ENCODE data around the gene ASB13.

ASB13 gene

GRCh38 chr10:5692461-5693358, 26.3 kb upstream of the ASB13 start:
- Histone ChIP-seq H4K20me1 (ENCODE audit: insufficient read depth) (peaks cover 45% of the 10 kb centered on the region), H3K36me3 (ENCODE audit: insufficient read depth) (0 out of 2 replicates have a peak, but pooled peaks cover 3% of the 10 kb centered on the region), H2AFZ (ENCODE audit: low read depth) (no peak overlapping the region), H3K4me3 (IDR thresholded peaks at IDR 0.05; ENCODE audit: insufficient read depth, low read depth, low read length) (no peak overlapping the region), H3K27ac (no peak overlapping the region), H3K4me2 (no peak overlapping the region), H3K79me2 (ENCODE audit: insufficient read depth, low read depth) (peaks cover 99% of the 10 kb centered on the region), H3K27me3 (ENCODE audit: insufficient read depth, low read depth) (no peaks in the 10 kb centered on the region), H3K4me1 (ENCODE audit: low read depth, poor library complexity, severe bottlenecking) (peaks cover 31% of the 10 kb centered on the region), H3K9ac (no peak overlapping the region)
- TF ChIP-seq CTCF (conservative IDR thresholded peaks at IDR 0.05; ENCODE audit: low read depth, low read length), result no peak

GRCh38 chr10:5691786-5692185, 25.4 kb upstream of the ASB13 start:
- Histone ChIP-seq H3K27me3 (ENCODE audit: insufficient read depth, low read depth) (no peaks in the 10 kb centered on the region), H2AFZ (ENCODE audit: low read depth) (no peak overlapping the region), H3K4me1 (ENCODE audit: low read depth, poor library complexity, severe bottlenecking) (peaks cover 38% of the 10 kb centered on the region), H3K9ac (no peak overlapping the region), H4K20me1 (ENCODE audit: insufficient read depth) (peaks cover 41% of the 10 kb centered on the region), H3K36me3 (ENCODE audit: insufficient read depth) (0 out of 2 replicates have a peak, but pooled peaks cover 3% of the 10 kb centered on the region), H3K27ac (no peak overlapping the region), H3K79me2 (ENCODE audit: insufficient read depth, low read depth) (peaks cover 99% of the 10 kb centered on the region), H3K4me2 (no peak overlapping the region), H3K4me3 (IDR thresholded peaks at IDR 0.05; ENCODE audit: insufficient read depth, low read depth, low read length) (no peak overlapping the region)
- TF ChIP-seq CTCF (conservative IDR thresholded peaks at IDR 0.05; ENCODE audit: low read depth, low read length), result no peak

GRCh38 chr10:5688587-5688986, 22.2 kb upstream of the ASB13 start:
- TF ChIP-seq CTCF (conservative IDR thresholded peaks at IDR 0.05; ENCODE audit: low read depth, low read length), result no peak
- H3K36me3 ChIP-seq (ENCODE audit: insufficient read depth), result 0 out of 2 replicates have a peak, but pooled peaks cover 3% of the 10 kb centered on the region
- no peak overlapping the region for H3K27ac ChIP-seq
- peaks cover 37% of the 10 kb centered on the region for H4K20me1 ChIP-seq (ENCODE audit: insufficient read depth)
- no peak overlapping the region for H3K4me3 ChIP-seq (IDR thresholded peaks at IDR 0.05; ENCODE audit: insufficient read depth, low read depth, low read length)
- no peak overlapping the region for H2AFZ ChIP-seq (ENCODE audit: low read depth)
- H3K4me1 ChIP-seq (ENCODE audit: low read depth, poor library complexity, severe bottlenecking), result peaks cover 36% of the 10 kb centered on the region
- peaks cover 87% of the 10 kb centered on the region for H3K79me2 ChIP-seq (ENCODE audit: insufficient read depth, low read depth)
- H3K4me2 ChIP-seq, result no peak overlapping the region
- no peaks in the 10 kb centered on the region for H3K27me3 ChIP-seq (ENCODE audit: insufficient read depth, low read depth)
- no peak overlapping the region for H3K9ac ChIP-seq

GRCh38 chr10:5685764-5686240, 19.4 kb upstream of the ASB13 start:
- TF ChIP-seq CTCF (conservative IDR thresholded peaks at IDR 0.05; ENCODE audit: low read depth, low read length), result peak; percentile 21
- Histone ChIP-seq H2AFZ (ENCODE audit: low read depth) (peak overlapping the region; percentile 85; the same call in 1 of the 2 replicates), H3K9ac (peak overlapping the region; percentile 95; the same call in 1 of the 2 replicates), H3K27me3 (ENCODE audit: insufficient read depth, low read depth) (no peaks in the 10 kb centered on the region), H3K4me2 (peak overlapping the region; percentile 89), H3K4me3 (IDR thresholded peaks at IDR 0.05; ENCODE audit: insufficient read depth, low read depth, low read length) (no peak overlapping the region), H3K27ac (peak overlapping the region; percentile 92), H4K20me1 (ENCODE audit: insufficient read depth) (peaks cover 36% of the 10 kb centered on the region), H3K36me3 (ENCODE audit: insufficient read depth) (0 out of 2 replicates have a peak, but pooled peaks cover 3% of the 10 kb centered on the region), H3K79me2 (ENCODE audit: insufficient read depth, low read depth) (peaks cover 60% of the 10 kb centered on the region), H3K4me1 (ENCODE audit: low read depth, poor library complexity, severe bottlenecking) (peaks cover 27% of the 10 kb centered on the region)

All from KMS-11 (cell line).